GOT3 (cell line): ENCODE measurements around the gene USP1.
A peak's percentile ranks its signal among the peaks of the same experiment; 100 is the strongest.

Source experiments
- DNase-seq: peaks from one replicate; lab custom pipeline; 2025; ENCODE audit warnings: mixed read lengths; lab: John Stamatoyannopoulos, UW

USP1 gene

DNA sequence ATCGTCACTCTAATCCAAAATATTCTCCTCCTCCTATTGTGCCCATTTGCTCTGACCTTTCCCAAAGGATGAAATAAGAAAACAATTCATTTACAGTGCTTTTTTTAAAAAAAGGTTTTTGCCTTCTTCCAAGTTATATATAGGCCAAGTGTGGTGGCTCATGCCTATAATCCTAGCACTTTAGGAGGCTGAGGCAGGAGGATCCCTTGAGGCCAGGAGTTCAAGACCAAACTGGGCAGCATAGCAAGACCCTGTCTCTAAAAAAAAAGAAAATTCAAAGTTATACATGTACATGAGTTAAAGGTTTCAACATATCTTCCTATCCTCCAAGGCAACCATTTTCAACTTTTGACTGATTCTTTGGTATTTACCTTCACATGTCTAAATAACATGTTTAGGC is 10.1 kb upstream of the USP1 start:
- no peak for DNase-seq

GRCh38 chr1:62428351-62428750 is 8.5 kb upstream of the USP1 start:
- no peak for DNase-seq

GRCh38 chr1:62429581-62429980 is 7.3 kb upstream of the USP1 start:
- DNase-seq, result no peak

DNA sequence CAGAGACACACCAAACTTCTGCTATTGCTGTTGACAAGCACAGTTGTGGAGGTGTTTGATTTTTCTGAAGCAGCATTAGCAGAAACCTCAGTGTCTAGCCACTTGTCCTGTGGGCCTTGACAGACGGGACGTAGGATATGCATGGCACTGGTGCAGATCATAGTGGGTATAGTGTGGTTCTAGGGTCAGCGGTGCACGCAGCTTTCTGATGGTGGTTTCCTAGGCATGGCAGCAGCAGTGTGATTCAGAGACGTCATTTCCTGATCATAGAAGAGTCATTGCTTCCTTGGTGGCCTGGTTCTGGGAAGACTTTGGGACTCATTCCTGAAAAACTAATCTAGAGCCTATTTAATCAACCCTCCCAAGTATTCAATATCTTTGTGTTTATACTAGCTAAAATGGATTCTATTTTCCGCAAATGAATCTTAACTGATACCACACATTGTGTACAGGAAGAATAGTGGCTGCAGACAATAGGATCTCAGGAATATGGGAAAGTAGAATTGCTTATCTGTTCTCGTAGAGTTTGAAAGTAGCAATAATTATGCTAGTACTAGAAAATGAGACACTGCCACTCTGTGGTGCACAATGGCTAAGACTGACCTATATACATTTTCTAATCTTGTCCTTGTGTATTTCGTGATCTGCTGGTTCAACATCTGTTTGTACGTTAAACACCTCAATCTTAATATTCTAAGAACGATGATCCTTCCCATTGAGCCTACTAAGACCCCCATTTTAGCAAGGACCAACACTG is 2.8 kb upstream of the USP1 start:
- DNase-seq, result no peak

- DNase-seq, result no peak
These were observed 2.2 kb upstream of the USP1 start for GRCh38 chr1:62434618-62435001.

DNA sequence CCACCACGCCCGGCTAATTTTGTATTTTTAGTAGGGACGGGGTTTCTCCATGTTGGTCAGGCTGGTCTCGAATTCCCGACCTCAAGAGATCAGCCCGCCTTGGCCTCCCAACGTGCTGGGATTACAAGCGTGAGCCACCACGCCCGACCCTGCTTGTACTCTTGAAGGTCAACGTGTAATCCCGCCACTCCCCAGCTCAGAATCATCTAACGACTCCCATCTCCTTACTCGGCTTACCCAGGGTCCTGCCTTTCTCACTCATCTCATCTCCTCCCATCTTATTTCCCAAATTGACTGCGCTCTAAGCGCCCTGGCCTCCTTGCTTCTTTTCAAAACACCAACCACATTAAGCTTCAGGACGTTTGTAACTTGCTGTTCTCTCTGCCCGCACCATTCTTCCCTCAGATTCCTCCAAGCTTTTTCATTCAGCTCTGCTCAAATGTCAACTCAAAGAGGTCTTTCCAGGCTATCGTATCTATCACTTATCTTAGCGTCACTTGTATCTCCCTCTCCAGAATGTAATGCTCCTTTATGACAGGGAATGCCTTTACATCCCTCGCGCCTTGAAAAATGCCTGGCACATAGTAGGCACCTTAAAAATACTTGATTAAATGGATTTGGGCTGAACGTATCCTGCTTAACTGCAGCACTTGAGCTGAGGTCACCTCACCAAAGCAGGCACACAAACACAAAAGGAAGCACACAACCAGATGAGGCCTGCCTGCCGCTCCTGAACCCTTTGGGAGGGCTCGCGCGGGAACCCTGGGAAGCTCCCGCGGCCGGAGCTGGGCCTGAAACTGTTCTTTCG is 1.4 kb upstream of the USP1 start:
- no peak for DNase-seq

- DNase-seq, result peak; percentile 99
These were observed 797 bp upstream of the USP1 start for GRCh38 chr1:62436039-62436465.

DNA sequence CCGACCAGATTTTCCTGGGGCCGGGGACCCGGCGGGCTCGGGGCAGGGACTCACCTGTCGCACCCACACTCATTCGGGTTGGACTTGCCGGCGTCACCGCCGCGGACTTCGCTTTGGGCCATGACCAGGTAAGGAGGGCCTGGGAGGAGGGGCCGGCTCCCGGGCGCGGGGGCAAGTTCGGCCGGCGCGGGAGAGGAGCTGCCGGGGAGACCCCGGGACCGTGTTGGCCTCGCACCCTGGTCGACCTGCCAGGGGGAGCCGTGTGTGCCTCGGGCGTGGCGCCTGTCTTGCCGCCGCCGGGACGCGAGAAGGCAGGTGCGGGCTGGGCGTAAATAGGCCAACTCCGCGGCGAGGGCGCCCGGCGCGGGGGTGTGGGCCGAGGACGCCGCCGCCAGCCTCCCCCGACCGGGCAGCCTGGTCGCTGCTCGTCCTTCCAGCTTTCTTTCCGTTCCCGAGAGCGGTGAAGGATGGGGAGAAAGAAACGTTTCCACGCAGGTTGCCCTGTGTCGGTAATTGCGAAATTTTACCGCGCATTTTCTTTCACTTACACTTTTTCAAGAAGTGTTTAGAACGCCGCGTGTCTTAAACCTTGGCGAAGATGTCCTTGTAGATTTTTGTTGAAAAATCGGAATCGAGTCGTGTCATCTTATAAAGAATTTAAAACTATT is 558 bp downstream of the USP1 start:
- no peak for DNase-seq

GRCh38 chr1:62438163-62438562 is 1.3 kb downstream of the USP1 start:
- DNase-seq, result no peak

- DNase-seq, result no peak
These were observed 3.0 kb downstream of the USP1 start for GRCh38 chr1:62439652-62440371.

GRCh38 chr1:62444701-62445100 is 7.9 kb downstream of the USP1 start:
- DNase-seq, result no peak

DNA sequence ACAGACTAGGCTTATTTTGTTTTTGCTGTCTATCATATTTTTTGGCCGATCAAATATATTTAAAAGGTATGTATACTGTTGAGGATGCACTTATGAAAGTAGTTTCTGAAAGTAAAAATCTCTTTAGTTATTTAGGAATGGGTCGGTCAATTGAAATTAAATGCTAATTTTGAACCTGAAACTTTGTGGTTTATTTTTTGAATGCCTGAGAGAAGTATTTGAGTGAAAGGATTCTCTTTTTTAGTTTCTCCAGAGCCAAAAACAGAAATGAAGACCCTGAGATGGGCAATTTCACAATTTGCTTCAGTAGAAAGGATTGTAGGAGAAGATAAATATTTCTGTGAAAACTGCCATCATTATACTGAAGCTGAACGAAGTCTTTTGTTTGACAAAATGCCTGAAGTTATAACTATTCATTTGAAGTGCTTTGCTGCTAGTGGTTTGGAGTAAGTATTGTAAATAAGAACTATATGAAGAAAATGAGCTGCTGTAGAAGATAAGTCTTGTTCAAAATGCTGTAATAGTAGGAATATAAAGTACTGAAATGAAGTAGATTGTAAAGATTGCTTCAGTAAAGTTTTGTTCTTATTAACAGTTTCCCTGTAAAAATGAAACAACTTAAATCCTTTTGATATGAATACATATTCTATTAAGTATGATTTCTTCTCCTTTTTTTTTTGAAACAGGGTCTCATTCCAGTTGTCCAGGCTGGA is 11.5 kb downstream of the USP1 start:
- no peak for DNase-seq

DNA sequence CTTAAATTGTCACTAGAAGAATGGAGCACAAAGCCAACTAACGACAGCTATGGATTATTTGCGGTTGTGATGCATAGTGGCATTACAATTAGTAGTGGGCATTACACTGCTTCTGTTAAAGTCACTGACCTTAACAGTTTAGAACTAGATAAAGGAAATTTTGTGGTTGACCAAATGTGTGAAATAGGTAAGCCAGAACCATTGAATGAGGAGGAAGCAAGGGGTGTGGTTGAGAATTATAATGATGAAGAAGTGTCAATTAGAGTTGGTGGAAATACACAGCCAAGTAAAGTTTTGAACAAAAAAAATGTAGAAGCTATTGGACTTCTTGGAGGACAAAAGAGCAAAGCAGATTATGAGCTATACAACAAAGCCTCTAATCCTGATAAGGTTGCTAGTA is 13.5 kb downstream of the USP1 start:
- DNase-seq, result no peak

GRCh38 chr1:62452951-62453350 is 16.1 kb downstream of the USP1 start:
- no peak for DNase-seq

DNA sequence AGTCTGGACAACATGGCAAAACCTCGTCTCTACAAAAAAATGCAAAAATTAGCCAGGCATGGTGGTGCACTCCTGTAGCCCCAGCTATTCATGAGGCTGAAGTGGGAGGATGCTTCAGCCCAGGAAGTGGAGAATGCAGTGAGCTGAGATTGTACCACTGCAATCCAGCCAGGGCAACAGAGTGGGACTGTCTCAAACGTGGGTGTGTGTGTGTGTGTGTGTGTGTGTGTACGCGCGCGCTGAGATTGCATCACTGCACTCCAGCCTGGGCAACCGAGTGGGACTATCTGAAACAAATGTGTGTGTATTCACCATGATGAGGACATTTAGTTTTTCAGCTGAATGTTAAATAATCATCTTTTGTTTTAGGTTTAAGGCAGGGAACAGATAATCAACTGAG is 21.1 kb downstream of the USP1 start:
- DNase-seq, result no peak

GRCh38 chr1:62462370-62462769 is 25.5 kb downstream of the USP1 start:
- no peak for DNase-seq

GRCh38 chr1:62467092-62467491 is 30.2 kb downstream of the USP1 start:
- DNase-seq, result no peak

GRCh38 chr1:62476525-62477219 is 39.8 kb downstream of the USP1 start:
- DNase-seq, result no peak

GRCh38 chr1:62481681-62482080 is 44.8 kb downstream of the USP1 start:
- no peak for DNase-seq

GRCh38 chr1:62484824-62485468 is 48.1 kb downstream of the USP1 start:
- DNase-seq, result no peak
